K562 (cell line): Measurements from ENCODE around the gene HES4. TPM values are rescaled to one million over a fixed set of nuclear protein-coding genes. Genes with fewer than 3 reads are reported as not detected.

ENCODE experiments used
- ATF7 ChIP-seq: fragments of 450-650 bp; IDR thresholded peaks from 2 replicates; pipeline ENCODE4 v1.7.1; 2014; ENCODE audit warnings: mild to moderate bottlenecking, moderate library complexity
- DMBX1 ChIP-seq: fragments of 250-450 bp; sonication (Bioruptor Pico); IDR thresholded peaks from 2 replicates; pipeline ENCODE4 v1.8.0; 2022; ENCODE audit warnings: inconsistent platforms, mild to moderate bottlenecking, moderate library complexity, borderline replicate concordance
- FOXP1 ChIP-seq: sonication (generic); formaldehyde crosslinking; IDR thresholded peaks from 2 replicates; pipeline ENCODE4 v1.8.0; 2022; ENCODE audit warnings: mild to moderate bottlenecking, missing genetic modification reagents
- KLF1 ChIP-seq: fragments of 450-650 bp; IDR thresholded peaks from 2 replicates; pipeline ENCODE4 v1.6.1; 2016; ENCODE audit warnings: missing genetic modification characterization, missing compliant biosample characterization
- PKNOX1 ChIP-seq: fragments of 450-650 bp; IDR thresholded peaks from 2 replicates; pipeline ENCODE4 v1.6.1; 2016
- RFX5 ChIP-seq: IDR thresholded peaks from 2 replicates; pipeline ENCODE4 v1.6.1; 2011; ENCODE audit warnings: low read depth, mild to moderate bottlenecking, improper control_type of control experiment, low read length
- SRF ChIP-seq, 2 experiments: fragments of 250-450, 450-650 bp in 1 of 2; sonication (Bioruptor Pico) in 1 of 2; sonication (generic) in 1 of 2; formaldehyde crosslinking; IDR thresholded peaks; 2 replicates each; pipeline versions ENCODE4 v1.5.0 to v1.5.1; 2020 to 2022; ENCODE audit warnings: mild to moderate bottlenecking in 1 of 2, missing genetic modification reagents in 1 of 2
- TAF9B ChIP-seq: fragments of 450-650 bp; IDR thresholded peaks from 2 replicates; pipeline ENCODE4 v1.6.1; 2018; ENCODE audit warnings: mild to moderate bottlenecking; ENCODE audit not compliant: partially characterized antibody
- TAL1 ChIP-seq: fragments of 450-650 bp; IDR thresholded peaks from 2 replicates; pipeline ENCODE4 v1.6.1; 2016; ENCODE audit warnings: mild to moderate bottlenecking
- TCF15 ChIP-seq: fragments of 250-450 bp; sonication (Bioruptor Pico); IDR thresholded peaks from 2 replicates; pipeline ENCODE4 v1.8.0; 2022; ENCODE audit warnings: moderate library complexity, mild to moderate bottlenecking, inconsistent platforms
- TCFL5 ChIP-seq: fragments of 250-450 bp; sonication (Bioruptor Pico); conservative IDR thresholded peaks from 2 replicates; pipeline ENCODE4 v1.6.1; 2021; ENCODE audit warnings: mild to moderate bottlenecking, moderate library complexity, matching md5 sums
- THRAP3 ChIP-seq: fragments of 450-650 bp; IDR thresholded peaks from 2 replicates; pipeline ENCODE4 v1.6.1; 2016; ENCODE audit warnings: mild to moderate bottlenecking, inconsistent platforms, borderline replicate concordance
- XRCC5 ChIP-seq: fragments of 200-400 bp; formaldehyde crosslinking; IDR thresholded peaks from 2 replicates; pipeline ENCODE4 v1.6.1; 2017; ENCODE audit warnings: low read depth, mild to moderate bottlenecking, low read length
- ZBTB34 ChIP-seq: fragments of 250-450 bp; sonication (Bioruptor Pico); IDR thresholded peaks from 2 replicates; pipeline ENCODE4 v1.8.0; 2021; ENCODE audit warnings: mild to moderate bottlenecking, moderate library complexity
- ZNF280B ChIP-seq: fragments of 250-450 bp; sonication (Bioruptor Pico); IDR thresholded peaks from 2 replicates; pipeline ENCODE4 v1.5.1; 2021; ENCODE audit warnings: mild to moderate bottlenecking
- ZNF395 ChIP-seq: fragments of 200-800 bp; sonication (Bioruptor generic); IDR thresholded peaks from 2 replicates; pipeline ENCODE4 v1.6.1; 2017; ENCODE audit warnings: missing genetic modification characterization, missing compliant biosample characterization
- ZNF586 ChIP-seq: fragments of 450-650 bp; formaldehyde crosslinking; conservative IDR thresholded peaks from 2 replicates; pipeline ENCODE4 v1.4.0; 2020; ENCODE audit warnings: mild to moderate bottlenecking, moderate library complexity
- polyA plus RNA-seq, 8 experiments: library from polyadenylated mRNA; depleted of rRNA in 4 of 8; stranded (reverse) in 5 of 8; unstranded in 3 of 8; fragments of >200 nt; fragmentation: Nextera tagmentation in 2 of 8; fragmentation: Illumina TruSeq in 1 of 8; extraction: Ambion mirVana in 2 of 8; extraction: Trizol in 1 of 8; gene quantifications; 2 replicates each; pipeline versions ENCODE4 v1.2.1 to v1.2.3, GENCODE V29; 2011 to 2014; ENCODE audit warnings: inconsistent platforms in 1 of 8, missing spikeins in 1 of 8
- total RNA-seq, 7 experiments: library from RNA; depleted of rRNA in 6 of 7; stranded (reverse); fragments of >200 nt in 6 of 7; fragmentation: Illumina TruSeq in 2 of 7; extraction: Trizol in 2 of 7; gene quantifications; 2 replicates each; pipeline versions ENCODE4 v1.2.1 to v1.2.3, GENCODE V29; 2011 to 2021; ENCODE audit warnings: low replicate concordance in 1 of 7

The HES4 gene
- total and polyA plus RNA-seq, 9 of the 15 experiments (the other 6 are each of a cell fraction or from before 2014, with no cell fraction given): 0.21 to 43.7 (median 5.3) TPM; not detected in 2

GRCh38 chr1:1013105-1013921, 13.4 kb upstream of the HES4 start, which contains the start of gene ISG15 (continued):
- TF ChIP-seq FOXP1 (CRISPR knock-in tag) (0 out of 2 replicates have a peak, but pooled peaks have one; percentile 79), PKNOX1 (peak; percentile 52), THRAP3 (0 out of 2 replicates have a peak, but pooled peaks have one; percentile 53), TCFL5 (no peak), XRCC5 (no peak), TAF9B (peak; percentile 93), TCF15 (CRISPR knock-in tag) (no peak), RFX5 (no peak), ZNF395 (CRISPR knock-in tag) (0 out of 2 replicates have a peak, but pooled peaks have one; percentile 19), DMBX1 (CRISPR knock-in tag) (peak; percentile 29; the same call in 1 of the 2 replicates), ZBTB34 (CRISPR knock-in tag) (no peak), SRF (CRISPR knock-in tag; IDR thresholded peaks at IDR 0.05) (peak in 1 of 2 experiments; percentile 95; a peak in 2 of 4 replicates), ZNF586 (CRISPR knock-in tag) (no peak), KLF1 (tag) (no peak), ZNF280B (no peak), ATF7 (peak; percentile 86), TAL1 (peak; percentile 59)
